ENCODE data around the gene IFT74.

Gene IFT74

GRCh38 chr9:27059907-27060306 lies 103.7 kb downstream of the IFT74 start:
- H3K4me3 ChIP-seq (ENCODE audit: low read length): no peak overlapping the region
- H3K27ac ChIP-seq (ENCODE audit: low read length): no peak overlapping the region
- H3K9ac ChIP-seq (ENCODE audit: low read length): no peak overlapping the region
- H3K27me3 ChIP-seq (ENCODE audit: low read depth, low read length): no peaks in the 10 kb centered on the region
- no peak for TF ChIP-seq CTCF (IDR thresholded peaks at IDR 0.05; ENCODE audit: low read depth, low read length)
- no peak for TF ChIP-seq EZH2phosphoT487 (IDR thresholded peaks at IDR 0.05; ENCODE audit: low read depth)
- H3K36me3 ChIP-seq (replicated peaks; ENCODE audit: low read depth, low read length): no peaks in the 10 kb centered on the region
- no peak overlapping the region for H2AFZ ChIP-seq (ENCODE audit: low read depth, low read length)
- H3K4me2 ChIP-seq (ENCODE audit: low read length): no peak overlapping the region
- H3K79me2 ChIP-seq (ENCODE audit: low read length): no peaks in the 10 kb centered on the region
- no peaks in the 10 kb centered on the region for H4K20me1 ChIP-seq (ENCODE audit: insufficient read depth, low read length)
- H3K4me1 ChIP-seq (ENCODE audit: low read length): no peaks in the 10 kb centered on the region
- H3K9me3 ChIP-seq (ENCODE audit: insufficient read depth, low read length): no peaks in the 10 kb centered on the region

- Histone ChIP-seq H3K9me3 (ENCODE audit: insufficient read depth, low read length) (no peaks in the 10 kb centered on the region), H2AFZ (ENCODE audit: low read depth, low read length) (no peak overlapping the region), H3K79me2 (ENCODE audit: low read length) (no peaks in the 10 kb centered on the region), H3K27me3 (ENCODE audit: low read depth, low read length) (no peaks in the 10 kb centered on the region), H4K20me1 (ENCODE audit: insufficient read depth, low read length) (no peaks in the 10 kb centered on the region), H3K4me1 (ENCODE audit: low read length) (no peaks in the 10 kb centered on the region), H3K4me3 (ENCODE audit: low read length) (no peak overlapping the region), H3K9ac (ENCODE audit: low read length) (no peak overlapping the region), H3K27ac (ENCODE audit: low read length) (no peak overlapping the region), H3K4me2 (ENCODE audit: low read length) (no peak overlapping the region), H3K36me3 (replicated peaks; ENCODE audit: low read depth, low read length) (no peaks in the 10 kb centered on the region)
- TF ChIP-seq CTCF (IDR thresholded peaks at IDR 0.05; ENCODE audit: low read depth, low read length): no peak
- no peak for TF ChIP-seq EZH2phosphoT487 (IDR thresholded peaks at IDR 0.05; ENCODE audit: low read depth)
Observed at GRCh38 chr9:27065288-27065687, 109.1 kb downstream of the IFT74 start.

GRCh38 chr9:27073841-27074728 lies 117.9 kb downstream of the IFT74 start:
- no peaks in the 10 kb centered on the region for H3K4me1 ChIP-seq (ENCODE audit: low read length)
- no peaks in the 10 kb centered on the region for H3K27me3 ChIP-seq (ENCODE audit: low read depth, low read length)
- no peak overlapping the region for H3K4me3 ChIP-seq (ENCODE audit: low read length)
- no peaks in the 10 kb centered on the region for H3K36me3 ChIP-seq (replicated peaks; ENCODE audit: low read depth, low read length)
- no peak overlapping the region for H2AFZ ChIP-seq (ENCODE audit: low read depth, low read length)
- no peak overlapping the region for H3K4me2 ChIP-seq (ENCODE audit: low read length)
- H3K79me2 ChIP-seq (ENCODE audit: low read length): no peaks in the 10 kb centered on the region
- H3K9ac ChIP-seq (ENCODE audit: low read length): no peak overlapping the region
- no peaks in the 10 kb centered on the region for H4K20me1 ChIP-seq (ENCODE audit: insufficient read depth, low read length)
- TF ChIP-seq CTCF (IDR thresholded peaks at IDR 0.05; ENCODE audit: low read depth, low read length): no peak
- no peak for TF ChIP-seq EZH2phosphoT487 (IDR thresholded peaks at IDR 0.05; ENCODE audit: low read depth)
- H3K27ac ChIP-seq (ENCODE audit: low read length): no peak overlapping the region
- H3K9me3 ChIP-seq (ENCODE audit: insufficient read depth, low read length): no peaks in the 10 kb centered on the region

GRCh38 chr9:27078685-27079084 lies 122.5 kb downstream of the IFT74 start:
- Histone ChIP-seq H3K4me2 (ENCODE audit: low read length) (no peak overlapping the region), H3K36me3 (replicated peaks; ENCODE audit: low read depth, low read length) (no peaks in the 10 kb centered on the region), H3K4me1 (ENCODE audit: low read length) (no peaks in the 10 kb centered on the region), H3K79me2 (ENCODE audit: low read length) (no peaks in the 10 kb centered on the region), H4K20me1 (ENCODE audit: insufficient read depth, low read length) (no peaks in the 10 kb centered on the region), H3K27me3 (ENCODE audit: low read depth, low read length) (no peaks in the 10 kb centered on the region), H2AFZ (ENCODE audit: low read depth, low read length) (no peak overlapping the region), H3K9ac (ENCODE audit: low read length) (no peak overlapping the region), H3K27ac (ENCODE audit: low read length) (no peak overlapping the region), H3K4me3 (ENCODE audit: low read length) (no peak overlapping the region), H3K9me3 (ENCODE audit: insufficient read depth, low read length) (no peaks in the 10 kb centered on the region)
- TF ChIP-seq CTCF (IDR thresholded peaks at IDR 0.05; ENCODE audit: low read depth, low read length): no peak
- no peak for TF ChIP-seq EZH2phosphoT487 (IDR thresholded peaks at IDR 0.05; ENCODE audit: low read depth)

Data from OCI-LY3 (cell line).